Measurements from ENCODE around the gene LSM5. TPM values are rescaled to one million over a fixed set of nuclear protein-coding genes. Genes with fewer than 3 reads are reported as not detected.
A peak's percentile ranks its signal among the peaks of the same experiment; 100 is the strongest.

The LSM5 gene
- total and polyA plus RNA-seq, 9 of the 15 experiments (the other 6 are each of a cell fraction or from before 2014, with no cell fraction given): 36.3 to 620 (median 186) TPM

DNA sequence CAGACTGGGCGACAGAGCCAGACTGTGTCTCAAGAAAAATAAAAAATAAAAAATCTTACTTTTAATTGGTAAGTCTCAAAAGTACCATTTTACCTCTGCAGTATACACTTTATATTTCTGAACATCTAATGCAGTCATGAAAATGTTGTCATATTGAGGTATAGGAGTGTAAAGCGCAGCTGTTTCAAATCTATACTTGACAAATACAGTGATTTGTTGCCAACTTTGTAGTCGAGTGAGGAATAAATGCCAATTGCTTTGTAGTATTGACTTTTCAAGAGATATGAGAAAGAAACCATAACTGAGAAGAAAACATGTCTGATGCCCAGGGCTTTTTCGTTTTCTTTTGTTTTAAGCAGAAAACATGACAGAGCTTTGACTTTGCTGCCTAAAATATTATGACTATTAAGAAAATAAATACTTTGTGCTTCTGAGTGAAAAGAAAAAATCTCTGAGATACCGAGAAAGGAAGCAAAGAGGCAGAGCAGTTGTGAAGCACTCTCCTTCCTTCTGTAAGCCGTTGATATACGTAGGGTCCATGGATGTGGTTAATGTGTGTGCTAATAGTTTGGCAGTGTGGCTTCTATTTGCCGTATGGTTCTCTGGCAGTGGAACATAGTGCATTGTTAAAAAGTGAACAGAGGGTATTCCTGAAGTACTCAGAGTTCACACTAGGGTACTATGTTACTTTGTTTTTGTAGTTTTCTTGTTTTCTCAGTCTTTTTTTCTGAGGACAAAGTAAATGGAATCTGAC lies 43.3 kb upstream of the LSM5 start:
- Histone ChIP-seq H2AFZ (ENCODE audit: low read depth, low read length) (no peak overlapping the region), H3K4me2 (ENCODE audit: insufficient read depth, low read length) (no peak overlapping the region), H3K9me1 (ENCODE audit: control insufficient read depth, insufficient read depth, low read length) (no peaks in the 10 kb centered on the region), H3K27me3 (ENCODE audit: control insufficient read depth in 2 of 2, insufficient read depth in 2 of 2, low read length in 2 of 2) (no peaks in the 10 kb centered on the region), H4K20me1 (replicated peaks; ENCODE audit: control insufficient read depth, insufficient read depth, low read length) (no peaks in the 10 kb centered on the region), H3K27ac (ENCODE audit: extremely low read depth, low read depth, low read length) (no peak overlapping the region), H3K36me3 (ENCODE audit: control insufficient read depth, insufficient read depth, low read length) (peaks cover 10% of the 10 kb centered on the region; the same call in 2 of the 3 replicates), H3K9me3 (replicated peaks; ENCODE audit: control insufficient read depth, insufficient read depth, low read depth, low read length) (no peaks in the 10 kb centered on the region), H3K4me3 (no peak overlapping the region), H3K4me1 (replicated peaks in 1 of 2; ENCODE audit: control insufficient read depth in 2 of 2, insufficient read depth in 2 of 2, low read length in 2 of 2) (0 out of 5 replicates have a peak, but pooled peaks cover 0 to 2% of the 10 kb centered on the region in 2 experiments), H3K79me2 (ENCODE audit: control insufficient read depth, insufficient read depth, low read length) (peaks cover 47% of the 10 kb centered on the region), H3K9ac (ENCODE audit: insufficient read depth in 1 of 2, low read depth in 2 of 2, low read length in 2 of 2) (no peak overlapping the region)
- ATAC-seq: peak; percentile 44; the same call in 2 of the 3 replicates
- DNase-seq (ENCODE audit: extremely low read depth in 1 of 4, low spot score in 3 of 4): no peak
- no peak for TF ChIP-seq SMARCB1 (IDR thresholded peaks at IDR 0.05; ENCODE audit: insufficient read length, low read depth)
- TF ChIP-seq POU5F1 (IDR thresholded peaks at IDR 0.05; ENCODE audit: borderline replicate concordance, low read depth, low read length, partially characterized antibody): no peak
- TF ChIP-seq TFAM (CRISPR knock-in tag; conservative IDR thresholded peaks at IDR 0.05): no peak
- no peak for TF ChIP-seq ZNF512 (tag; IDR thresholded peaks at IDR 0.05)
- TF ChIP-seq FOXA1 (IDR thresholded peaks at IDR 0.05; ENCODE audit: borderline replicate concordance): no peak
- no peak for TF ChIP-seq IRF2 (CRISPR knock-in tag; IDR thresholded peaks at IDR 0.05)
- no peak for TF ChIP-seq ZZZ3 (IDR thresholded peaks at IDR 0.05)
- no peak for TF ChIP-seq PRMT5 (CRISPR knock-in tag; IDR thresholded peaks at IDR 0.05)
- TF ChIP-seq, protein P1, sequence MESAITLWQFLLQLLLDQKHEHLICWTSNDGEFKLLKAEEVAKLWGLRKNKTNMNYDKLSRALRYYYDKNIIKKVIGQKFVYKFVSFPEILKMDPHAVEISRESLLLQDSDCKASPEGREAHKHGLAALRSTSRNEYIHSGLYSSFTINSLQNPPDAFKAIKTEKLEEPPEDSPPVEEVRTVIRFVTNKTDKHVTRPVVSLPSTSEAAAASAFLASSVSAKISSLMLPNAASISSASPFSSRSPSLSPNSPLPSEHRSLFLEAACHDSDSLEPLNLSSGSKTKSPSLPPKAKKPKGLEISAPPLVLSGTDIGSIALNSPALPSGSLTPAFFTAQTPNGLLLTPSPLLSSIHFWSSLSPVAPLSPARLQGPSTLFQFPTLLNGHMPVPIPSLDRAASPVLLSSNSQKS (CRISPR knock-in tag; IDR thresholded peaks at IDR 0.05): no peak
- TF ChIP-seq XRCC3 (IDR thresholded peaks at IDR 0.05): no peak
- TF ChIP-seq SLC30A9 (CRISPR knock-in tag; IDR thresholded peaks at IDR 0.05): no peak
- no peak for TF ChIP-seq ZNF717 (CRISPR knock-in tag; IDR thresholded peaks at IDR 0.05)
- TF ChIP-seq U2AF1 (optimal IDR thresholded peaks at IDR 0.05; ENCODE audit: low read depth, low read length): no peak
- no peak for TF ChIP-seq SAFB2 (IDR thresholded peaks at IDR 0.05; ENCODE audit: borderline replicate concordance, low read depth, low read length, severe bottlenecking)
- no peak for TF ChIP-seq IFI16 (CRISPR knock-in tag; IDR thresholded peaks at IDR 0.05)
- no peak for TF ChIP-seq HNRNPH1 (optimal IDR thresholded peaks at IDR 0.05; ENCODE audit: low read depth, low read length)
- no peak for TF ChIP-seq KAT7 (CRISPR knock-in tag; IDR thresholded peaks at IDR 0.05; ENCODE audit: borderline replicate concordance)
- TF ChIP-seq ZNF232 (CRISPR knock-in tag; IDR thresholded peaks at IDR 0.05): no peak
- TF ChIP-seq, protein P2, sequence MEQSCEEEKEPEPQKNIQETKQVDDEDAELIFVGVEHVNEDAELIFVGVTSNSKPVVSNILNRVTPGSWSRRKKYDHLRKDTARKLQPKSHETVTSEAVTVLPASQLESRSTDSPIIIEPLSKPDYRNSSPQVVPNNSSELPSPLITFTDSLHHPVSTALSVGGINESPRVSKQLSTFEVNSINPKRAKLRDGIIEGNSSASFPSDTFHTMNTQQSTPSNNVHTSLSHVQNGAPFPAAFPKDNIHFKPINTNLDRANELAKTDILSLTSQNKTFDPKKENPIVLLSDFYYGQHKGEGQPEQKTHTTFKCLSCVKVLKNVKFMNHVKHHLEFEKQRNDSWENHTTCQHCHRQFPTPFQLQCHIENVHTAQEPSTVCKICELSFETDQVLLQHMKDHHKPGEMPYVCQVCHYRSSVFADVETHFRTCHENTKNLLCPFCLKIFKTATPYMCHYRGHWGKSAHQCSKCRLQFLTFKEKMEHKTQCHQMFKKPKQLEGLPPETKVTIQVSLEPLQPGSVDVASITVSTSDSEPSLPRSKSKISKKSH (CRISPR knock-in tag; IDR thresholded peaks at IDR 0.05): no peak
- no peak for TF ChIP-seq XRCC4 (IDR thresholded peaks at IDR 0.05; ENCODE audit: extremely low read depth, insufficient read depth, insufficient read length)
- intact Hi-C loops (cut with micrococcal nuclease) (no loop called here), in situ Hi-C loops (cut with MboI) (no loop called here)
- POLR2A ChIA-PET: interaction anchor here (1.2 kb wide), 1 partner anchor 37 kb away, joined by 3 read pairs; no protein-coding TSS in a partner anchor
- CTCF ChIA-PET (ENCODE audit: low intra/inter-chr PET ratio): no interaction called here
- no TSS peak for BruUV-seq (replicated peaks)
- 73% methylated on average over 8 of the region's 8 CpGs for WGBS (ENCODE audit: insufficient coverage, low coverage, missing lambda C conversion rate)
- FAIRE-seq: no peak

All from K562 (cell line).